GM19023 (cell line): Measurements from ENCODE around the gene BMP8B.
A peak's percentile ranks its signal among the peaks of the same experiment; 100 is the strongest.
"Not testable (repeated sequence)": the region's sequence is repeated elsewhere in the genome, so short reads cannot be mapped to it uniquely, and the experiment has no call there.

ENCODE experiments used
- ATAC-seq: cut with Tn5 transposase; IDR thresholded peaks from one replicate; pipeline ENCODE4 v1.9.1; 2021; ENCODE audit warnings: mild to moderate bottlenecking, moderate library complexity; ENCODE audit not compliant: unreplicated experiment

Gene BMP8B, protein sequence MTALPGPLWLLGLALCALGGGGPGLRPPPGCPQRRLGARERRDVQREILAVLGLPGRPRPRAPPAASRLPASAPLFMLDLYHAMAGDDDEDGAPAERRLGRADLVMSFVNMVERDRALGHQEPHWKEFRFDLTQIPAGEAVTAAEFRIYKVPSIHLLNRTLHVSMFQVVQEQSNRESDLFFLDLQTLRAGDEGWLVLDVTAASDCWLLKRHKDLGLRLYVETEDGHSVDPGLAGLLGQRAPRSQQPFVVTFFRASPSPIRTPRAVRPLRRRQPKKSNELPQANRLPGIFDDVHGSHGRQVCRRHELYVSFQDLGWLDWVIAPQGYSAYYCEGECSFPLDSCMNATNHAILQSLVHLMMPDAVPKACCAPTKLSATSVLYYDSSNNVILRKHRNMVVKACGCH

DNA sequence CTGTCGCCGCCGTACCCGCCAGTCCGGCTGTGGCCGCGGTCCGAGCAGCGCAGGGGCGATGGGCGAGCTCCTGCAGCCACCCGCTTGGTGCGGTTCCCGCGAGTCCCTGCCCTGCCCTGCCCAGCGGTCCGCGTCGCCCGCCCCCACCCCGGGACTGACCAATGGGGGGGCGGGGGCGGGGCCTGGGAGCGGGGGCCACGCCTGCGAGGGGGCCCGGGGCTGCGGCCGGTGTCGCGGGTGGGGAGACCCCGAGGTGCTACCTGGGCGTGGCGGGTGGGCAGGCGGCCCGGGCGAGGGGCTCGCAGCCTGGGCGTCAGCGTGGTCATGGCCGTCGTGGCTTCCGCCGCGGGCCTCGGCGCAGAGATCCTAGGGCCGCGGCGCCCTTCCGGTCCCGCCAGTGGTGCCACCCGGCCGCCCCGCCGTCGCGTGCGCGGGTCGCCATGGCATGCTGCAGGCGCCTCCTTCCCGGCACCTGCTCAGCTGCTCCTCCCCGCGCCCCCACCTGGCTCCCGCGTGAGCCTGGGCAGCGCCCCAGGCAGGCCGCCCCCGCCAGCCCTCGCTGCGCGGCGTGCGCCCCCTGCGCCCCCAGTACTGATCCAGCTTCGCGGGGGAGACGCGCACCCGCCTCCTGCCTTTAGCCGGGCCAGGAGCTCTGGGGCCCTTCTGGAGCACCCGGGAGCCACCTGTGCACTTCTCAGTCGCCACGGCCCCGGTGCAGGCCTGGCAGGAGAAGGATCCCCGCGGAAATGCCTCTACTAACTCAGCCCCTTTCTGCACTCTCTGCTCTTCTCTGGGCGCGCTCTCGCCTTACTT lies at the start of gene BMP8B:
TSS of gene BMP8B (minus strand) at position 108 of the 813 bp plus-strand sequence. CDS start 380 bp downstream, outside the sequence.
- peak; percentile 60 for ATAC-seq

DNA sequence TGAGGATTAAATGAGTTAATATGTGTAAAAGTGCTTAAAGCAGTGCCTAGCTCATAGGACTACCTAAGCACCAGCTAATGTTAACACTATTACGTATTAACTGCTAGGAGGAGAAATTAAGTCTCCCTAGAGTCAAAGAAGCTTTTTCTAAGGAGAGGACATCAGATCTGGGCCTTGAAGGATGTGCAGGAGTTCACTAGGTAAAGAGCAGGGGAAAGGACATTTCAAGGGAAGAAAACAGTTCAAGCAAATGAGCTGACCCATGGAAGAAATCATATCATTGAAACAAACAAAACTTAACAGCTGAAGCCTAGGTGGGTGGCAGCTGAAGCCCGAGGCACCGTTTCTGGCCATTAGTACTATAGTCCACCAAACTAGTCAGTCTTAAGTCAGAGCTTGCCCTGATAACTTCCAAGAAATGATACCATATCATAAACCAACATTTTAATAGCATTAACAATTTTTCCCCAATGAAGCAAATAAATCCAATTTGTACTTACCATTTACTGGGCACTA lies 48.0 kb upstream of the BMP8B start:
- no peak for ATAC-seq

DNA sequence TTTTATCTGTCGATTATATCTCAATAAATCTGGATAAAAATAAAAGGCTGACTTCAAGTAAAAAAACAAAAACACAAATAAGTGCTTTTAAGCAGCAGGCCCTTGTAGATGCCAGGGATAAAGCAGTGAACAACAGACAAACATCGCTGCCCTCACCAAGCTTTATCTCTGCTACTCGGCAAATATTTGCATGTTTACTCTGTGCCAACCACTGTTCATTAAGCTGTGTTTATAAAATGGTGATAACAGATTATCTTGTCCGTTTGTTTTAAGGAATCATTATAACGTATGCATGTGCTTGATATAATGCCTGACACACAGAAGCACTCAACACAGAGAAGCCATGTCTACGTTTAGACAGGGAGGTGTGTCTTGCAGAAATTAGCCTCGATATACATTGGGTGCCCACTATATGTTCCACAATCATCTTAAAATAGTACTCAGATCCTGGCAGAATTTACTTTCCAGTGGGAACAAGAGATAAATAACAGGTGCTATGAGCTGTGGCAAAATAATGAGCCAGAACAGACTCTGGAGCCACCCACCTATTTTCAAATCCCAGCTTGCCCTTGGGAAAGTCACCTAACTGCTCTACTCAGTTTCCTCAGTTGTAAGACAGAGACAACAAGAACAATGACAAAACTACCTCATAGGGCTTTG lies 47.4 kb upstream of the BMP8B start:
- ATAC-seq = no peak

DNA sequence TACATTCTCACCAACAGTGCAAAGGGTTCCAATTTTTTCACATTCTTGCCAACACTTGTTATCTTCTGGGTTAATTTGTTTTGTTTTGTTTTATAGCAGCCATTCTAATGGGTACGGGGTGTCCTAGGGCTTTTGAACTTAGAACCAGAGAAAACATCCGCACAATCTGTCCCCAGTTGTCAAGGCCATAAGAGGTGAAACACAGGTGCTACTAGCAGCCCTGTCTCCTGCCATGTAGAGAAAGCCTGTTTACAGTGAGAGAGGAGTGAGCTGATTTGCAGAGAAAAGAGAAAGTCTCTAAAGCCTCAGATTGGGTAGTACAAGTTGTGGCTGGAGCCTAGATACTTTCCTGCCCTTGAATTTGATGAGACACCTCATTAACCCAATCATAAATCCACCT lies 46.4 kb upstream of the BMP8B start:
- no peak for ATAC-seq

DNA sequence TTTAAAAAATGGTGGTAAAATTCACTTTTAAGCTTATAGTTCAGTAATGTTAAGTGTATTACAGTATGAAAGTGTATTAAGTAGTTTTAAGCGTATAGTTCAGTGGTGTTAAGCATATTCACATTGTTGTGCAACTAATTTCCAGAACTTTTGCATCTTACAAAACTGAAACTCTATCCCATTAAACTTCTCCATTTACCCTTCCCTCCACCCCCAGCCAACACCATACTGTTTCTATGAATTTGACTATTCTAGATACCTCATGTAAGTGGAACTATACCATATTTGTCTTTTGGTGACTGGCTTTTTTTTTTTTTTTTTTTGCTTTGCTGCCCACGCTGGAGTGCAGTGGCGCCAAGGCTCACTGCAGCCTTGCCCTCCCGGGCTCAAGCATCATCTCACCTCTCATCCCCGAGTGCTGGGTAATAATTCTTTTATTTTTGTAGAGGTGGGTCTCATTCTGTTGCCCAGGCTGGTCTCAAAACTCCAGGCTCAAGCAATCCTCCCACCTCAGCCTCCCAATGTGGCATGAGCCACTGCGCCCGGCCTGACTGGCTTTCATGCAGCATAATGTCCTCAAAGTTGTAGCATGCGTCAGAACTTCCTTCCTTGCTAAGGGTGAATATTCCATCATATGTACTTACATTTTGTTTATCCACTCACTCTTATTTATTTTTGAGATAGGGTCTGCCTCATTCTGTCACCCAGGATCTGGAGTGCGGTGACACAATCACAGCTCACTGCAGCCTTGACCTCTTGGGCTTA lies 45.1 kb upstream of the BMP8B start:
- no peak for ATAC-seq

DNA sequence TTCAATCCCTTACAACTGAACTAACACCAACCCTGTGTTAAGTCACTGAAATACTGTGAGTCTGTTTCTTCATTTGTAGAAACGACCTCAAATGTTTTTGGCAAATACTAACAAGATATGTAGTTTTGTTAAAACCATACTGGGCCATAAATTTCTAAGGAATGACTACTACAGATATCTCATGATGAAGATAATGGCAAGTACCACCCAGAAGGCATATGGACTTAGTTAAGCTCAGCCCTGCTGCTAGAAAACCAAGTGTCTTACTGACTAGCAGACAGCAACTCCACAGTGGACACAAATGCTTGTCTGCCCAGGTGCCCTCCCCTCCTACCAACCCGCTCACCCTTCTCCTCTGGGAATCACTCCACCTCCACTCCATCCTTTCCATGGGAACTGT lies 44.5 kb upstream of the BMP8B start:
- no peak for ATAC-seq

DNA sequence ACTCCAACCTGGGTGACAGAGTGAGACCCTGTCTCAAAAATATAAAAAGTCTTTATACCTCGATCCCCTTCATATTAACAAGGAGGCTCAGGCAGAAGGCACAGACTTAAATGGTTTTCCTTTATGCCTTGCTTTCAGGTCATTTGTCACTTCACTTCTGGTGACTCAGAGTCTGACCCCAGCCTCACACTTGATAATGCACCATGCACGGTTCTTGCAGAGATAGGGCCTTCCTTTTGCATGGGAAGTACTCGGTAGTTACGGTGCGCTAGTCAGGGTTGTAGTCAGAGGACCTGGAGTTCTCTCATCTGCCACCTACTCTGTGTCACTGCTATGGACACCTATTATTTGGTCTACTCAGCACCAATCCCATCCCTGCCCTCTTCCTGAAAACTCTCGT lies 43.6 kb upstream of the BMP8B start:
- no peak for ATAC-seq

DNA sequence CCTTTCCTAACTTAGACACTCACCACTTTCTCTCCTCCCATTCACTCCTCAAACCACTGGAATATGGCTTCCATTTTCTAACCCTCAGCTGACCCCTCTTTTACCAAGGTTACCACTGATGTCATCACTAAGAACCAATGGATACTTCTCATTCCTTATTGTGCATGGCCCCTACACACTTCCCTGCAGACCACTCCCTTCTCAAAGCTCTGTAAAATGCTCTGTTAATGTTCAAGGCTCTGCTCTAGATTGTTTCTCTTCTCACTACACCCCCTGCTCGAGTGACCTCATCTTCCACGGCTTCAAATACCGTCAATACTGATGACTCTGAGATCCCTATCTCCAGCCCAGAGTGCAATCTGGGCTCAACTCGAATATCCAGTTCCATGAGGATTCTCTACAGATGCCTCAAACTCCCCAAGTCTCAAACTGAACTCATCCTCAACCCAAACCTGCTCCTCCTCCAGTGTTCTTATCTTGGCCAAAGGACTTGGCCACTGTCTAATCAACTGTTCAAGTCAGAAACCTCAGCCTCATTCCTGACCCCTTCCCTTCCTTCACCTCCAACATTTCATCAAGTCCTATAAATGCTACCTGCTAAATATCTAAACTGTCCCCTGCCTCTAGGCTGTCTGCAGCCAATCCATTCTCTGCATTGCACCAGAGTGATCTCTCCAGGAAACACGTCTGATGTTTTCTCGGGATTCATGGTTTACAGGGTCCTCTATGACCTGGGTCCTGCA lies 41.3 kb upstream of the BMP8B start:
- no peak for ATAC-seq

DNA sequence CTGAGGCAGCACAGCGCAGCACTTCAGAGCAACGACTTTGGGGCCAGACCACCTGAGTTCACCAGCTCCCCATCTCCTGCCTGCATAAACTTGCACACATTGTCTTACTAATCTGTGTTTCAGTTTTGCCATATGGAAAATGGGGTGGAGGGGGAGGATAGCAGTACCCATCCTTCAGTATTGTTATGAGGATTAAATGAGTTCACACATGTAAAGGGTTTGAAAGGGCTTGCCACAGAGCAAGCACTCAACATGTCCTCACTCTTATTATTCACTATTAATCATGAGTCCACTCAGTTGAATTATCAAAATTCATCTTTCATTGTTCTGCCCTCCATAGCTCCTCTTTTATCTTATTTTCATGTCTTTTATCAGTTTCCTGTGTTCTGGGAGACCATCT lies 40.1 kb upstream of the BMP8B start:
- ATAC-seq = no peak

DNA sequence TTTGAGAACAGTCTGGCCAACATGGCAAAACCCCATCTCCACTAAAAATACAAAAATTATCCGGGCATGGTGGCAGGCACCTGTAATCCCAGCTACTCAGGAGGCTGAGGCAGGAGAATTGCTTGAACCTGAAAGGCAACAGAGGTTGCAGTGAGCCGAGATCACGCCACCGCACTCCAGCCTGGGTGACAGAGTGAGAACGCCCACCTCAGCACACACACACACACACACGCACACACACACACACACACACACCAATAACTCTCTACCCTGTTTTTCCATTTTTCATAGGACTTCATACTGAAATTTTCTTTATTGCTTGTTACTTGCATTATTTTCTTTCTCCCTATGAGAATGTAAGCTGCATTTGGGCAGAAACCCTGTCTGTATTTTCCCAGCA lies 39.6 kb upstream of the BMP8B start:
- not testable (repeated sequence) for ATAC-seq

DNA sequence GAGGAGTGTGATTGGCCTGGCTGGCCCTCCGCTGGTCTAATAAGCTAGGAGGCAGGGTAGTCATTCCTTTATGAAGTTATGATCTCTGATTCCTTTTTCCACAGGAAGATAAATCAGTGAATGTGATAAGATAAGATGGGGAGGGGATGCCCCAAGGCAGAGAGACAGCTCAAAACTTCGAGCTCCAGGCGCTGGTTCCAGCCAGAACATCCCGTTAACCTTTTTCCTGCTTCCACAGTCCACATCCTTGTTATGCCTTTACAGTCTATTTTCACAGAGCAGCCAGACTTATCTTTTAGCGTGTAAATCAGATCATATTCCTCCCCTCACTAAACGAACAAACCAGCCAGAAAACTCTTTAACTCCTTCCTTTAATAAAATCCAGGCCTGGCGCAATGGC lies 38.5 kb upstream of the BMP8B start:
- no peak for ATAC-seq

DNA sequence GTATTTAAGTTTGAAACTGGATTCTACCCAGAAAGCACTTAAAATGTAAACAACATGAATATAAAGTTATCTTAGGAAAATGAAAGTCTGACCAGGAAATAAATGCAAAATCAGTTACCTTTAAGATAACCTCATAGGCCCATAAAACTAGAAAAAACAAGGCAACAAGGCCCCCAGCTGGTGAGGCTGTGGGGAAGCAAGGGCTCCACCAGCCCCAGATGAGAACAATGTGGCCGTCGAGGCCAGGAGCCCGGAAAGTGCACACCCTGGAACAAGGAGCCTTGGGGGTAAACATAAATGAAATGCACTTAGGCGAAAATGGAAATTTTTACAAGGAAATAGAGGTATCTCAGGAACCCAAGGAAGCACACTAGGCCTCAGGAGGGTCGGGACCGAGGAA lies 37.9 kb upstream of the BMP8B start:
- ATAC-seq = no peak

DNA sequence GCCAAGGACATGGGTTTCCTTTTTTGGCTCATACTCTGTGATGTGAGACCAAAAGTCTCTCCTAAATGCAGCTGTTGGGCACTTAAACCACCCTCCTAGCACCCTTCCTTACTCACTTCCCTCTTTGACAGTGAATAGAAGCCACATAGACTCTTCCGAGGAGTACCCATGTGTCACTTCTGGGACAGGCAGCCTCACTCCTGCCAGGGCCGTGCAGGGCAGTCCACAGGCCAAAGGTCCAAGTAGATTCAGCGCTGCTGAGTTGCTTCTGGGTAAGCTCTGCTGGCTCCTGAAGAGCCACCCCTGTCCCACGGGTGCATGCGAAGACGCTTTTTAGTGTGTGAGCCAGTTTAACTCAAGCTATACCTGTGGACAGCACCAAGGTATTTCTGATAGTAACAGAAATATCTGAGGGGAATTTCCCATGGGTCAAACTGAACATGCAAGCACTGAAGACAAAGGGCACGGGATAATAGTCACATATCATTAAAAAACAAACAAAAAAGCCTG lies 36.8 kb upstream of the BMP8B start:
- no peak for ATAC-seq

DNA sequence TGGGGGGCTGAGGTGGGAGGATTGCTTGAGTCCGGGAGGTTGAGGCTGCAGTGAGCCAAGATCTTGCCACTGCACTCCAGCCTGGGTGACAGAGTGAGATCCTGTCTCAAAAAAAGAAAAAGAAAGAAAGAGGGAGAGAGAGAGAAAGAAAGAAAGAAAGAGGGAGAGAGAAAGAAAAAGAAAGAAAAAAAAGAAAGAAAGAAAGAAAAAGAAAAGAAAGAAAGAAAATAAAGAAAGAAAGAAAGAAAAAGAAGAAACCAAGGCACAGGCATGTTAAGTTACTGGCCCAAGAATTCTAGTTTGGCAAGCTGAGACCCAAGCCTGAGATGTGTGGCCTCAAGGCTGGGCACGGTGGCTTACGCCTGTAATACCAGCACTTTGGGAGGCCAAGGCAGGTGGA lies 34.8 kb upstream of the BMP8B start:
- not testable (repeated sequence) for ATAC-seq

DNA sequence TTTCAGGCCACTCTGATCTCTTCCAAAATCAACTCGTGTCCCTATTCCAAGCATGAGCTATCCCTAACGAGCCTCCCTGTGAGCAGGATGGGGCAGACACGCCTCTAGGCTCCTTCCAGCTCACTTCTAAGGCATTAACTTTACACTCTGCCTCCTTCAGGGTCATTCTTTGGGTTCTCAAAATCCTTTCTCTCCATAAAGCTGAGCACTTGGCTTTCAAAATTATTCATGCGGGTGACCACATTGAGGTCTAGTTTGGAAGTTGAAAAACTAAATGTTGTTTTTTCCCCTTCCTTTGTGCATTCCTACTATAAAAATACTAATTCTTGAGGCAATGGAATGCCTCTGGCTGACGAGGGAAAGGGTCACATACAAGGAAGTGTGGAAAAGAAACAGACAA lies 33.5 kb upstream of the BMP8B start:
- no peak for ATAC-seq

DNA sequence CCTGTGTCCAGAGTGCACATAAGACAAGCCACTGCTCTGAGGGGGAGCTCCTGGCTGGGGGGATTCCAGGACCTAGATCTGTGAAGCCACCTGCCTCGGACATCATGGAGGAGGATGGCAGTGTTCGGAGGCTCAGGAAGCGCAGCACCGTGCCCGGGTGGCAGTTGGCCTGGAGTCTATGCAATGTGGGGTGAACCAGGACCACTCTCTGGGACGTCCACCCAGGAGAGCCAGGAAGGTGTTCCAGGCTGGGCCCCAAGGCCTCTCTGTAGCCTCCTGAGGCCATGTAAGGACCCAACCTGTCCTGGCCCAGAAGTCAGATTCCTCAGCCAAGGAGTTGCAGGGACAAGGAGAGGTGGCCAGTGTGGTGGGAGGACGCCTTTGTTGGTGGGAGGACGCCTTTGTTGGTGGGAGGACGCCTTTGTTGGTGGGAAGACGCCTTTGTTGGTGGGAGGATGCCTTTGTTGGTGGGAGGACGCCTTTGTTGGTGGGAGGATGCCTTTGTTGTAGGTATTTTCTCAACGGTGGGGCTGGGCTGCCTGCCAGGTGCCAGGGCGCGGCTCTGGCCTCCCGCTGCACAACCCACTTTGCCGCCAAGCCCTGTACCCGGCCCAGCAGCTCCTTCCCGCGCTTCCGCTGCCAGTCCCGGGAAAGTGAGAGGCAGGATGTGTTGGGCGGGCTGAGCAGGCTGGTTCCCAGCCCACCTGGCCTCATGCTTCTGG lies 30.6 kb upstream of the BMP8B start:
- ATAC-seq = no peak

DNA sequence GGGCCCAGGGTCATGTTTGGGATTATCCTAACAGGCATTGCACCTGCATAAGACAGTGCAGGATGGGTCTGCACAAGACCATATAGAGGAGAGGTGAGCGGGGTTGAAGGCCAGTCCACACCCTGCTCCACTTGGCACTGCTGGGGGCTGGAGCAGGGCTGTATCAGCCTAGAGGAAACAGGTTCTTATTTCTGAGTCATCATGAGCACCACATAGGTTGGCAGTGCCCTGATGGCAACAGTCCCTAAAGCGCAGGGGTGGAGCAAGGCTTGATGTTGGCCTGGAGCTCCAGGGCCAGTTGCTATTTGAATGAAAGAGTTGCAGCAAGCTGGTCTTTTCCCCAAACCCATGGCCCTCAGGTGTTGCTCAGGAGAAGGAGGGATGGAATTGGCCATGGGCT lies 29.8 kb upstream of the BMP8B start:
- ATAC-seq = no peak

DNA sequence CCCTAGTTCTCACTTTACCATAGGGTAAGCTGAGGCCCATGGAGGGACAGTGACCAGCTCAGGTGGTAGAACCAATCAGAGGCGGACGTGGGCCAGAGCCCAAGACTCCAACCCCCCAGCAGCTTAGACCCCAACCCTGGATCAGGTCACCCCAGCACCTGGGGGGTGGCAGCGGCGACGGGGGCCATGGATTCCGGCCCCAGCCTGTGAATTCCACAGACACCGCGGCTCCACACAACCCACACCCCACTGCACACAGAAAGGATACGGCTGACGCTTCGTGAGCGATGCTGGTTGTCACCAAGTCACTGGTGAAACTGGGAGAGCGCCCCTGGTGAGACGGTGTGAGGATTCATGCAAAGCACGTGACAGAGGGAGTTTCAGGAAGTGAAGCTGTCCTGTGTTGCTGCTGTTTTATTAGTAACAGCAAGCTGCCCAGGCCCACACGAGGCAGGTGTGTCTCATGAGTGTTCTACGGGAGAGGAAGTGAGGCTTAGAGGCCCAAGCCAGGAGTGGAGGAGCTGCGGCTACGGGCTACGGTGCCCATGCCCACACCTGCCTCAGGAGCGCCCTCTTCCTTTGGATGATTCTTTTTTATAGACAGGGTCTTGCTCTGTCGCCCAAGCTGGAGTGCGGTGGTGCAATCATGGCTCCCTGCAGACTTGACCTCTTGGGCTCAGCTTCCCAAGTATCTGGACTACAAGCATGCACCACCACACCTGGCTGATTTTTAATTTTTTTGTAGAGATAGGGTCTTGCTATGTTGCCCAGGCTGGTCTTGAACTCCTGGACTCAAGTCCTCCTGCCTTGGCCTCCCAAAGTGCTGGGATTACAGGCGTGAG lies 28.6 kb upstream of the BMP8B start:
- ATAC-seq = peak; percentile 82
